DOHH2 (cell line): ENCODE results near the gene SELPLG.

Experiments
- EZH2phosphoT487 ChIP-seq: fragments of 200-600 bp; sonication (generic); IDR thresholded peaks from 2 replicates; pipeline ENCODE4 v1.6.1; 2017; ENCODE audit warnings: borderline replicate concordance, mild to moderate bottlenecking, antibody characterized with exemption, low read length, moderate library complexity, mixed read lengths
- TF ChIP-seq, protein P1 (sequence below): fragments of 200-600 bp; sonication (generic); IDR thresholded peaks from one replicate; pipeline ENCODE4 v1.5.1; 2014; ENCODE audit warnings: antibody characterized with exemption, mild to moderate bottlenecking, low read depth, low read length; ENCODE audit not compliant: poor library complexity, severe bottlenecking

DNA sequence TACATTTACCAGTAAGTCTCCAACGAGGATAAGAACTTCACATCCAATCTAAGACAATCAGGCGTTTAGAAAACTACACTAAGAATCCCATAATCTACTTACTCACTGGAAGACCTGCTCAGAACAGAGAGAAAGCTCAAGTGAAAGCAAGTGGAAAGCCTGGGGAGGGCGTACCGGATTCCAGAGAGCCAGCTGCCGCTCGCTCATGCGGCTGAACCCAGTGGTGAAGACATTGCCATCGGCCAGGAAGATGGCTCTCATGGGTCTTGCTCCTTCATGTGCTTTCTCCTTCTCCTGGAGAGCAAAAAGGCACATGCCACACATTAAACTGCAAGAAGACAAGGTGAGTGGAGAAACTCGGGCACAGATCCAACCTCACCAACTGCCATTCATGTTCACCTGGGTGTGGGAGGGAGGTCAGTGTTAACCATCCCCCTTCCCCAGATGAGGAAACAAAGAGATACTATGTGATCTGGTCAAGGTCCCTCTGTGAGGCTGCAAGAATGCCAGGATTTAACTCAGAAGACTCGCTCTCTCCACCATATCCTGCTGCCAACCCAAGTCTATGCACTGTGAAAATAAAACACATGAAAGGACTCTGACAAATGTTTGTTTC is 23.5 kb upstream of the SELPLG start:
- TF ChIP-seq, protein P1, sequence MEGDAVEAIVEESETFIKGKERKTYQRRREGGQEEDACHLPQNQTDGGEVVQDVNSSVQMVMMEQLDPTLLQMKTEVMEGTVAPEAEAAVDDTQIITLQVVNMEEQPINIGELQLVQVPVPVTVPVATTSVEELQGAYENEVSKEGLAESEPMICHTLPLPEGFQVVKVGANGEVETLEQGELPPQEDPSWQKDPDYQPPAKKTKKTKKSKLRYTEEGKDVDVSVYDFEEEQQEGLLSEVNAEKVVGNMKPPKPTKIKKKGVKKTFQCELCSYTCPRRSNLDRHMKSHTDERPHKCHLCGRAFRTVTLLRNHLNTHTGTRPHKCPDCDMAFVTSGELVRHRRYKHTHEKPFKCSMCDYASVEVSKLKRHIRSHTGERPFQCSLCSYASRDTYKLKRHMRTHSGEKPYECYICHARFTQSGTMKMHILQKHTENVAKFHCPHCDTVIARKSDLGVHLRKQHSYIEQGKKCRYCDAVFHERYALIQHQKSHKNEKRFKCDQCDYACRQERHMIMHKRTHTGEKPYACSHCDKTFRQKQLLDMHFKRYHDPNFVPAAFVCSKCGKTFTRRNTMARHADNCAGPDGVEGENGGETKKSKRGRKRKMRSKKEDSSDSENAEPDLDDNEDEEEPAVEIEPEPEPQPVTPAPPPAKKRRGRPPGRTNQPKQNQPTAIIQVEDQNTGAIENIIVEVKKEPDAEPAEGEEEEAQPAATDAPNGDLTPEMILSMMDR, result no peak
- no peak for TF ChIP-seq EZH2phosphoT487
